Measurements from ENCODE around the gene SGMS1.

- TF ChIP-seq CTCF (optimal IDR thresholded peaks at IDR 0.05 in 1 of 3, IDR thresholded peaks at IDR 0.05 in 1 of 3, conservative IDR thresholded peaks at IDR 0.05 in 1 of 3; ENCODE audit: extremely low read depth in 1 of 3, insufficient read depth in 2 of 3, low read length in 3 of 3) (no peak), EZH2 (IDR thresholded peaks at IDR 0.05; ENCODE audit: low read length) (no peak)
Observed at GRCh38 chr10:50506861-50507573, 116.7 kb downstream of the SGMS1 start.
